Islet of Langerhans (tissue), 1 donor: ENCODE data around the gene ITGB3BP.
"Not testable (repeated sequence)": the region's sequence is repeated elsewhere in the genome, so short reads cannot be mapped to it uniquely, and the experiment has no call there.

Experiments used
- FAIRE-seq: peaks from one replicate; lab custom pipeline; 2011; peaks lifted over from hg19 to GRCh38; lab: Jason Lieb, UNC

Gene ITGB3BP

GRCh38 chr1:63506782-63507181, 16.2 kb downstream of the ITGB3BP start:
- FAIRE-seq: no peak

- no peak for FAIRE-seq
These were observed 21.8 kb downstream of the ITGB3BP start for GRCh38 chr1:63501256-63501655.

GRCh38 chr1:63498106-63498505, 24.9 kb downstream of the ITGB3BP start:
- FAIRE-seq: no peak

GRCh38 chr1:63497577-63497976, 25.4 kb downstream of the ITGB3BP start:
- FAIRE-seq: no peak

- FAIRE-seq: no peak
These were observed 35.5 kb downstream of the ITGB3BP start for GRCh38 chr1:63487336-63488065.

GRCh38 chr1:63486629-63487028, 36.4 kb downstream of the ITGB3BP start:
- no peak for FAIRE-seq

- no peak for FAIRE-seq
These were observed 43.0 kb downstream of the ITGB3BP start for GRCh38 chr1:63480057-63480456.

- FAIRE-seq: no peak
These were observed 47.3 kb downstream of the ITGB3BP start for GRCh38 chr1:63475761-63476160.

GRCh38 chr1:63468683-63469082, 54.3 kb downstream of the ITGB3BP start:
- FAIRE-seq: not testable (repeated sequence)

GRCh38 chr1:63466759-63467158, 56.3 kb downstream of the ITGB3BP start:
- no peak for FAIRE-seq

GRCh38 chr1:63466181-63466580, 56.8 kb downstream of the ITGB3BP start:
- no peak for FAIRE-seq

- no peak for FAIRE-seq
These were observed 59.8 kb downstream of the ITGB3BP start for GRCh38 chr1:63463248-63463647.

- no peak for FAIRE-seq
These were observed 61.3 kb downstream of the ITGB3BP start for GRCh38 chr1:63461661-63462230.

- FAIRE-seq: no peak
These were observed 64.3 kb downstream of the ITGB3BP start for GRCh38 chr1:63458750-63459149.

GRCh38 chr1:63454269-63454668, 68.8 kb downstream of the ITGB3BP start:
- peak; percentile 76 for FAIRE-seq

GRCh38 chr1:63453232-63453631, 69.8 kb downstream of the ITGB3BP start:
- FAIRE-seq: no peak

GRCh38 chr1:63450416-63450815, 72.6 kb downstream of the ITGB3BP start:
- FAIRE-seq: no peak

GRCh38 chr1:63448731-63449246, 74.2 kb downstream of the ITGB3BP start:
- FAIRE-seq: no peak

- FAIRE-seq: no peak
These were observed 80.9 kb downstream of the ITGB3BP start for GRCh38 chr1:63442141-63442475.

- FAIRE-seq: no peak
These were observed 87.9 kb downstream of the ITGB3BP start for GRCh38 chr1:63435161-63435560.

- no peak for FAIRE-seq
These were observed 93.7 kb downstream of the ITGB3BP start for GRCh38 chr1:63429281-63429680.

- no peak for FAIRE-seq
These were observed 94.2 kb downstream of the ITGB3BP start for GRCh38 chr1:63428815-63429214.

GRCh38 chr1:63423649-63424048, 99.4 kb downstream of the ITGB3BP start:
- FAIRE-seq: no peak

GRCh38 chr1:63420746-63421145, 102.3 kb downstream of the ITGB3BP start:
- FAIRE-seq: not testable (repeated sequence)
